T-helper 9 cell (primary cell): ENCODE data around the gene ZSCAN5A.
"Not testable (repeated sequence)": the region's sequence is repeated elsewhere in the genome, so short reads cannot be mapped to it uniquely, and the experiment has no call there.

Experiments
- DNase-seq: peaks from one replicate; pipeline ENCODE4 v3.0.0-alpha.2; 2020

Gene ZSCAN5A

DNA sequence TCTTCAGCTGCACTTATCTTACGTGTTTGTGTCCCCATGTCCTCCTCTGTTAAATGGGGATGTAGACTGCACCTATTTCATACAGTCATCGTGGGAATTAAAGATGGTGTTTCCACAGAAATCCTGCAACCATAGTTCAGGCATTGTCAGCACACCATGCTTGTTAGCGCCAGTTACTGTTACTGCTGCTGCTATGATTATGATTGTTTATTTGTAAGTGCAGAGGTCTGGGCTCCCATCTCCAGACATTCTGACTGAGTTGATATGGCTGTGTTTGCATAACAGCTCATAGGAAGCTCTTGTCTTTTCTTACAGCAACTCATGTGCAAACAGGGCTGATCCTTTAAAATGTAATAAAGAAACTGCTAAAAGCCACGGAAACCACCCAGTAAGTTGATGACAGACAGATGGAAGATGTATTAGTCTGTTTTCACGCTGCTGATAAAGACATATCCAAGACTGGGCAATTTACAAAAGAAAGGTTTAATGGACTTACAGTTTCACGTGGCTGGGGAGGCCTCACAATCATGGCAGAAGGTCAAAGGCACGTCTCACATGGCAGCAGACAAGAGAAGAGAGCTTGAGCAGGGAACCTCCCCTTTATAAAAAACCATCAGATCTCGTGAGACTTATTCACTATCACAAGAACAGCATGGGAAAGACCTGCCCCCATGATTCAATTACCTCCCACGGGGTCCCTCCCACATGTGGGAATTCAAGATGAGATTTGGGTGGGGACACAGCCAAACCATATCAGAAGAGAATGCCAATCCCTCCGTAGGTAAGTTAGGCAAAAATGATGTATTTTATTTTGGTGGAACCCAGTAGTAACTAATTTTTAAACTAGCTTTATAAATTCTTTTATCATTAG is 1.6 kb downstream of the ZSCAN5A start:
- no peak for DNase-seq

DNA sequence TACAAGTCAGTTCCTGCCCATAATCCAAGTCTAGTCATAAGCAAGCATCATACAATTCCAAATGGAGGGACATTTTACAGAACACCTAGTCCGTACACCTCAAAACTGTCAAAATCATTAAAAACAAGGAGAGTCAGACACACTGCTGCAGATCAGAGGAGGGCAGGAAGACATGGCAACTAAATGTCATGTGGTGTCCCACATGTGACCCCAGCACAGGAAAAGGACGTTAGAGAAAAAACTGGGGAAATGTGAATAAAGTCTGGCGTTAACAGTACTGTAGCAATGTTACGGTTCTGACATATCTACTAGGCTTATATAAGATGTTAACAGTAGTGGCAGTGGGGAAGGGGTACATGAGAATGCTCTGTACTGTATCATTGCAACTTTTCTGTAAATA is 2.3 kb downstream of the ZSCAN5A start:
- no peak for DNase-seq

DNA sequence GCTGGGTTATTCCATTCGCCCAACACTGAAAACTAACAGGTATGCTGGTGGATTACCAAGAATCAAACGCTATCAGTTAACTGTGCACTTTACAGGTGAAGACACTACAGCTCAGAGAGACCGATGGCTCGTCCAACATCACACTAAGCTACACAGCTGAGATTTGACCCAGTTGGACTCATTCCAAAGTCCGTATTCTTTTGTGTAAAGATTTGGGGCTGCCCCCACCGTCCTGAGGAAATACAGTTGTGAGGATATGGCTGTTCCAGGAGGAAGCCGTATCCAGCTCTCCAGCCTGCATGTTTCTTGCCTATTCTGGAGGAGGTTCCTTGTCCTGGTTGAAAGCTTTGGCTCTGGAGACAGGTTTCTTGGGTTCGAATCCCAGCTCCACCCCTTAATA is 4.2 kb downstream of the ZSCAN5A start:
- DNase-seq = no peak

DNA sequence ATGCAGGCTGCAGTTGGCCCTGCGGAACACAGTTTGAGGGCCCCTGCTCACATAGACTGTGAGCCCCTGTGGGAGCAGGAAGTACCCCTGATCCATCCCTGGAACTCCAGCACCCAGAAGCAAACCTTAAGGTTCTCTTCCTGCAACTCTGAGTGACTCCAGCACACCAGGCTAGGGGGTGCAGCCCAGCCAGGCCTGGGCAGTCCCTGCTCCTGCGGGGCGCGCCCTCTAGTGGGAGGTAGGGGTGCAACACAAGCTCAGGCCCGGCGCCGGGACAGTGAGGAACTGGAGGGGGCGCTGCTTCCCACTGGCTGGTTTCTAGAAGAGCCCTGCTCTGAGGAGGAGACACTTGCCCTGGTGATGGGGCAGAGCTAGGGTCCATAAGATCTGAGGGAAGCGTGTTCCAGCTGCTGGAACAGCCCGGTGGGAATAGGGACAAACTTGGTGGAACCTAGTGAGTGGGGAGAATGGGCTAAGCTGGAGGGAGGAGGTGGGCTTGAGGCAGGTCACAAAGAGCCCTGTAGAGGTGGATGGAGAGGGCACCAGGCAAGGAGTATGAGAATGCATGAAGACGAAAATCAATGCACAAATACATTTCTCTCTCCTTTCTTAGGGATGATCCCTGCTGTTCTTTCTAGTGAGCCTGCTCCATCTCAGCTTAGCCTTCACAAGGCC is 5.0 kb downstream of the ZSCAN5A start:
- peak; percentile 35 for DNase-seq

DNA sequence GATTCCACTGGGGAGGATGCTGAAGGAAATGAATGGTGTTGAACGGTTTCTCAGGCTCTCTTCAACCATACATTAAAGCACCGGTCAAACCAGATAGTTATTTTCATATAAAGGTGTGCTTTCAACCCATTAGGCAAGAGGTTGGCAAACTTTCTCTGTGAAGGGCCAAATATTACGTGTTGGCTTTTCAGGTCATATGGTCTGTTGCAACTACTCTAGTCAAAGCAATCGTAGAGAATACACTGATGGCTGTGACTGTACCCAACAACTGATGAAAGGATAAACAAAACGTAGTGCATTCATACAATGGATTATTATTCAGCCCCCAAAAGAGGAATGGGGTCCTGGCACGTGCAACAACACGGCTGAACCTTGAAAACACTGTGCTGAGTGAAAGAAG is 5.8 kb downstream of the ZSCAN5A start:
- DNase-seq = no peak

DNA sequence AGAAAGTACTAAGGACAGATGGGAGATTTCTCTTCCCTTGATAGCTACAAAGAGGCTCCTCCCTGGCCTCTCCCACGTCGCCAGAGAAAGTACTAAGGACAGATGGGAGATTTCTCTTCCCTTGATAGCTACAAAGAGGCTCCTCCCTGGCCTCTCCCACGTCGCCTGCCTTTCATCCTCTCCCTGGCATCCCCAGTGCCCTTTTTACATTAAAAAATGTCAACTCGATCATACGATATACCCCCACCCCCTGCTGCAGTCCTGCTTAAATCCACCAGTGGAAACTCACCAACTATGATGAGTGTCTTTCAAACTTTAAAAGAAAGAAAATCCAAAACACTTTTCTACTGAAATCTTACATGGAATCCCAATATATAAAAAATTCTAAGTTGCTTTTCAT is 7.6 kb downstream of the ZSCAN5A start:
- not testable (repeated sequence) for DNase-seq

DNA sequence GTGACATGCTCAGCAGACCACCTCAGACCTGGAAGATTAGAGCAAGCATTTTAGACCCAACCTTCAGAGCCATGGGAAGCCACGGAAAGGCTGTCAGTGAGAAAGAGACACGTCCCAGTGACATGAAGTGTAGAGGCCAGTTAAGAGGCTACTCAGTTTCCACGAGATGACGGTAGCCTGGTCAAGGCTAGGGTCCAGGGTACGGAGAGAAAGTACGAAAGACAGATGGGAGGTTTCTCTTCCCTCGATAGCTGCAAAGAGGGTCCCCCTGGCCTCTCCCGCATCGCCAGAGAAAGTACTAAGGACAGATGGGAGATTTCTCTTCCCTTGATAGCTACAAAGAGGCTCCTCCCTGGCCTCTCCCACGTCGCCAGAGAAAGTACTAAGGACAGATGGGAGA is 8.6 kb downstream of the ZSCAN5A start:
- no peak for DNase-seq

DNA sequence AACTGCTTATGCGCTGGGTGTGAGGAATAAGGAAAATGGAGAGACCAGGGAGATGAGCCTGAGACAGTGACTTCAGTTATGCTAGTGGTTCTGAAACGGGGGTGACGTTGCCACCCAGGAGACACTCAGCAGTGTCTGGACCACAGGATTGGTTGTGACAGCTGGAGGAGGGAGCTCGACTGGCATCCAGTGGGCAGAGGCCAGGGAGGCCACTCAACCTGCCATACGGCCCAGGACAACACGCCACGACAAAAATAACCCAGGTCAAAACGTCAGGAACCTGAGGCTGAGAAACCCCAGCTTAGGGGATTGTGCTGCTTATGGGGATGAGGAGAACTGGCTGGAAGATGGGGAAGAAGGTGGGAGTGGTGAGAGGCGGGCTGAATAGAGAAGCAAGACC is 10.4 kb downstream of the ZSCAN5A start:
- DNase-seq = no peak

DNA sequence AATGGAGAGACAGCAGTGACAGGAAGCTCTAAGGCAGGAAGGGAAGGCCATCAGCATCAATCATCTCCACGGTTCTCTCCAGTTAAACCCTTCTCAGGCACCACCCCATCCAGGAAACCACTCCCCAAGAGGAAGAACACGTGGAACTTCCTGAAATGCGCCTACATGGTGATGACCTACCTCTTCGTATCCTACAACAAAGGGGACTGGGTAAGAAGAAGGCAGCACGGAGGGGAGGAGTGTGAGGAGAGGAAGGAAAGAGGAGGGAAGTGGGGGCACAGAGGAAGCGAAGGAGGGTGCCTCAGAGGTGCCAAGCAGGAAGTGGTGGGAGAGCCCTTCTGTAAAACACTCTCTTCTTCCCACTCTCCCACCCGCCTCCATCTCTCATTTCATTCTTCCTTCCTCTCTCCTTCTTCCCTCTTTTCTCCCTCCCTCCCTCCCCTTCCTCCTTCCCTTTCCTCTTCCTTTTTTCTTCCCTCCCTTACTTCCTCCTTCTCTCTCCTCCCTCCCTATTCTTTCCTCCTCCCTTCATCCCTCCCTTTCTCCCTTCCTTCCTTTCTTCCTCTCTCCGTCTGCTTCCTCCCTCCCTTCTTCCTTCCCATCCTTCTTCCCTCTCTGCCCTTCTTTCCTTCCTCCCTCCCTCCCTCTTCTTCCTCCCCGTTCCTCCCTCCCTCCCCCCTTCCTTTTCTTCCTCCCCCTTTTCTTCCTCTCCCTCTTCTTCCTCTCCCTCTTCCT is 12.6 kb downstream of the ZSCAN5A start:
- no peak for DNase-seq

DNA sequence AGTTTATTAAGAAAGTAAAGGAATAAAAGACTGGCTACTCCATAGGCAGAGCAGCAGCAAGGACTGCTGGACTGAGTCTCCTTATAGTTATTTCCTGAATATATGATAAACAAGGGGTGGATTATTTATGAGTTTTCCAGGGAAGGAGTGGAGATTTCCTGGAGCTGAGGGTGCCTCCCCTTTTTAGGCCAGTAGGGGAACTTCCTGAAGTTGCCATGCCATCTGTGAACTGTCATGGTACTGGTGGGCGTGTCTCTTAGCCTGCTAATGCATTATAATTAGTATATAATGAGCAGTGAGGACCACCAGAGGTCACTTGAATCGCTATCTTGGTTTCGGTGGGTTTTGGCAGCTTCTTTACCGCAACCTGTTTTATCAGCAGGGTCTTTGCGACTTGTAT is 13.5 kb downstream of the ZSCAN5A start:
- no peak for DNase-seq

DNA sequence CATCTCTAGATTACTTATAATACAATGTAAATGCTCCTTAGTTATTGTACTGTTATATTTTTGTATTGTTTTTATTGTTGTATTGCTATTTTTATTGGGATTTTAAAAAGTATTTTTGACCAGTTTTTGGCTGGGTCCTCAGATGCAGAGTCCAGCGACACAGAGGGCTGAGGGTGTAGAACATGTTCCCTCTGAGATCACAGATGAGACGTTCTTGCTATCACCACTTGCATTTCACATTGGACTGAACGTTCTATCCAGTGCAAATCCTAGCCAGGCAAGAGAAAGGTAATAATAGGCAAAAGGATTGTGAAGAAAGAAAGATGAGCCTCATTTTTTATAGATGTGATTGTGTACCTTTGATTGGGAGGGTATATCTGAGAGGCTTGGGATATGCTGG is 15.0 kb downstream of the ZSCAN5A start:
- no peak for DNase-seq

DNA sequence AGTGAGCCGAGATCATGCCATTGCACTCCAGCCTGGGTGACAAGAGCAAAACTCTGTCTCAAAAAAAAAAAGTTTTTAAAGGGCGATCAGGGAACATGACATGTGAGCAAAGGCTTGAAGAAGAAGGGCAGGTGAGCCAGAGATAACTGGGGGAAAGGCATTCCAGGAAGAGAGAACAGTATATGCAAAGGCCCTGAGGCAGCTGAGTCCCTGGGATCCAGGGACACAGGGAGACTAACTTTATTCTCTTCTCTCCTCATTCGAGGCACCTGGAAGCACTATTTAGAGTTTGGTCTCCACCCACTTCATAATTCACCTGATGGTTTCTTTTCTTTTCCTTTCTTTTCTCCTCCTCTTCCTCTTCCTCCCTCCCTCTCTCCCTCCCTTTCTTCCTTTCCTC is 17.6 kb downstream of the ZSCAN5A start:
- DNase-seq = no peak

DNA sequence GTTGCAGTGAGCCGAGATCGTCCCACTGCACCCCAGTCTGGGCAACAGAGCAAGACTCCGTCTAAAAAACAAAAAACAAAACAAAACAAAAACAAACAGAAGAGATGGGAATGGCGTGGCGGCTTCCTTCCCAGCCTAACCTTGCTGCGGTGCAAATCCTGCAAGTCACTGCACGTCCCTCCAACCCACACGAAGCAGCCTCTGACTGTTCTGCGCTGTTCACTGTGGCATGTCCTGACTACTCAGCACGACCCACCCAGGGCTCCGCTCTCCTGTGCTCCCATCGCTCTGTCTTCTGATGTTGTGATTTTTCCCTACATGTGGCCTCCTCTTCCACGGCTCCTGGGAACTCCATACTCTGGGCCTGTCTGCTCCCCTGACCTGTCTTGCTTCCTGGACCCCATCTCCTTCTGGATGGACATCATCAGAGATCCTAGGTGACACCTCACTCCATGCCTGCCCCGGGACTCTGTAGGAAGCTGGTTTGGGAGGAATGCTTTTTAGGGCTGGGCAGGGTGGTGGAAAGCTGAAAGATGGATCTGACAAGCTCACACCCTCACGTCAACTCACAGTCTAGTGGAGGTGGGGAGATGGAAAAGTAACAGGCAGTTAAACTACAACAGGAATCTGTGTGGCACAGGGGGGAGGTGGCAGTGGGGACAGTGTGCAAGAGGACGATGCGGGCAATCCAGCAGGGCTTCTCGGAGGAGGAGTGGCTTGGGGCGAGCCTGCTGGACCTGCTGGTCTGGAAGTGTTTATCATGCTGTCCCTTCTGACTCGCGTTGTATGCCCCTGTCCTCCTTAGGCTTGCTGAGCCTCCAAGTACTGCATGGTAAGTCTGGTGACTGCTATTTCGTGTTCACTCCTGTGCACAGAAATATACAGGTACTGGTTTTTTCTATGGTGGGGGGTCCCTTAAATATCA is 18.8 kb downstream of the ZSCAN5A start:
- DNase-seq = no peak

DNA sequence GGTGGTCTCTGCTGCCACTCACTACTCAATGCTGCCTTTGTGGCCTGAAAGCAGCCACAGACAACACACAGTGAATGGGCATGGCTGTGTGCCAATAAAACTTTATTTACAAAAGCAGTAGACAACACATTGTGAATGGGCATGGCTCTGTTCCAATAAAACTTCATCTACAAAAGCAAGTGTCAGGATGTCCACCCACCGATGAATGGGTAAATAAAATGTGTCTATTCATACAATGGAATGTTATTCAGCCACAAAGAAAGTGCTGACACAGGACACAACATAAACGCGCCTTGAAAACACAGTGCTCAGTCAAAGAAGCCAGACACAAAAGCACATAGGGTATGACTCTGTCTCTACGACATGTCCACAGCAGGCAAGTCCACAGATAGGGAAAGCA is 20.1 kb downstream of the ZSCAN5A start:
- DNase-seq = no peak

DNA sequence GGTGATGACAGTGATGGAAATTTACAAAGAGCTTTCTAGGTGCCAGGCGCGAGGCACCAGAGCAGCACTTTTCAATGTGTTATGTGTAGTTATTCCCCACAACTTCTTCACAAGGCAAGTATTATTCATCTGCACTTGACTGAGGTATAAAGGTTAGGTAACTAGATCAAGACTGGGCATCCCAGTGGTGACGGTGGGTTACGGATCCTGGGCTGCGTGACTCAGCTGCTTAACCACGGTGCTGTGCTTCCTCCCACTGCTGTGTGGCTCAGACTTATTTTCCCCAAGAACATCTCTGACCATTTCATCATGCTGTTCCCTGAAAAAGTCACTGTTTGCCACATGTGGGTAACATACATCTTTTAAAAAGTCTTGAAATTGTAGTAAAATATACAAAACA is 22.8 kb downstream of the ZSCAN5A start:
- no peak for DNase-seq

DNA sequence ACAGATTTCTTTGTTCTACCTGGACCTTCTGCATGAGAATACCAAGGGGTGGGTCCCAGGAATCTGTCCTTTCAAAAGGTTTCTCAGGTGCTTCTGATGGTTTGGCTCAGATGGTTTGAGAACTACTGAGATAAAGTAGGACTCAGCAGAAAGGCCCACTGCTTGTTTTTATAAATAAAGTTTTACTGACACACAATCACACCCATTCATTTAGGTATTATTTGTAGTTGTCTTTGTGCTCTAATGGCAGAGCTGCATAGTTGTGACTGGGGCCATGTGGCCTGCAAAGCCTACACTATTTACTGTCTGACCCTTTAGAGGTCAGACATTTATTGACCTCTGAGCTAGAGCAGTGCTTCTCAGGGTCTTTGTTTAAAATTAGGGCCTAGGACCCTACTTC is 24.5 kb downstream of the ZSCAN5A start:
- DNase-seq = no peak

DNA sequence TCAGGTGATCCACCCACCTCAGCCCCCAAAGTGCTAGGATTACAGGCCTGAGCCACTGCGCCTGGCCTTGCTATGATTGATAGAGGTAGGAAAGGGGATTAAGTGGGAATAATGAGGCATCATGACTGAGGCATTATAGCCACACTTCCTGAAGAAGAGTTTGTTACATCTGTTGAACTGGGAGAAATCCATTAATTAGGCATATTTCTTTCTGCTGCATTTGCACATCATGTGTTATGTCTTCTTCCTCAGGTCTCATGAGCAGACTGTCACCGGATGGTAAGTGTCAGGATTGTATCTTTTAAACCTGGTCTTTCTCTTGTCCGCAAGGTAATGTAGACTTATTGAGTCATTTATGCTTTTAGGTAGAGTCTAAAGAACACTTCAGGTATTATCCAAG is 29.9 kb downstream of the ZSCAN5A start:
- no peak for DNase-seq

DNA sequence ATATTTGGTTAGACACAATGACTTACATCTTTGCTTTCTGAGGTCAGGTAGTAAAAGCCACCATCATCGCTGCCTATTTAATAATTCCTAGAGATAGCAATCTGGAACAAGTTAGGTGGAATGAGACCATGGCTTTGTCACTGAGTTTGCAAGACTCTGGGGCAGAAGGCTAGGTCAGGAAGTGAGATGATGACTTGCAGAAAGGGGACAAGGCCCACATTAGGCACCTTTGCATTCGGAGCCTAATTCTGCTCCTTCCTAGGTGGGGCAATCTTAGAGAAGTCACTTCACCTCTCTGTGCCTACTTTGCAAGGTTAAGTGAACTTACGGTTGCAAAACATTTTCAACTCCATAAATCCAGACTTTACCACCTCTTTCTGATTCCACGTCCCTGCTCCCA is 31.8 kb downstream of the ZSCAN5A start:
- DNase-seq = no peak

DNA sequence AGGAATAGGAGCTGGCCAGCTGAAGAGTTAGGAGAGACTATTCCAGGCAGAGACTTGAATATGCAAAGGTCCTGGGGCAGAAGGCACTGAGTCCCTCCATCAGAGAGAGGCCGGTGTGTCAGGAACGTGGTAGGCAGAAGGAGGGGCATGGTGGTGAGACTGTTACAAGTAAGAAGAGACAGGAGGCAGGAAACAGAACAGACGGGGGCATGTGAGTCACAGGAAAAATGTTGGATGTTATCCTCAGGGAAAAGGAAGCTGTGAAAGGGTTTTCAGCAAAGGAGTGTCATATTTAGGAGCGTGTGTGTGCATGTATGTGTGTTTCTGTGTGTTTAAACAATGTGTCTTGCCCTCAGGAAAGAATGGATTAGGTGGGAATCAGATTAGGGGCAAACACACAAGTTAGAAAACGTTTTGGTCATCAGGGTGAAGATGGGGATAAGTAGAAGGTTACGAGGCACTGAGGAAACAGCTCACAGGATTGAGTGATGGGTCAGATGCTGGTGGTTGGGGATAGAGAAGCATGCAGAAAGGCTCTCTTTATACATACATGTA is 41.0 kb downstream of the ZSCAN5A start:
- no peak for DNase-seq

DNA sequence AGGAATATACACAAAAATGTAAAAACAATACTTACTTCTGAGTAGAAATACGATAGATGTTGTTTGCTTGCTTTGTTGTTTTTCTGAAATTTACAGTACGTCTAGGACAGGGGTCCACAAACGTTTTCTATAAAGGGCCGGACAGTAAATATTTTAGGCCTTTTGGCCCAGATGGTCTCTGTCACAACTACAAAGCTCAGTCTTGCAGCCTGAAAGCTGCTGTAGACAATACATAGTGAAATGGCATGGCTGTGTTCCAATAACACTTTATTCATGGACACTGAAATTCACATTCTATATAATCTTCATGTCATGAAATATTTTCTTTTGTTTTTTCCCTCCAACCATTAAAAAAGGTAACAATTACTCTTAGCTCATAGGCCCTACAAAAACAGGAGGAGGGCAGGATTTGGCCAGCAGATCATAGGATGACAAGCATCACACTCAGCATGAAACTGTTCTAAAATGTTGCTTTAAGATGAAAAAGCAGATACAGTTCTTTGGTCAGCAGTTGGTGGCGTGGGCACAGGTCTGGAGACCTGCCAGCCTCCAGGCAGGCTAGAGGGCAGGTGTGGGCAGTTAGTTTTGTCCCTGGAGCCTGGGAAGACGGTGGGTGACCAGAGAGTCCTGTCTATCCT is 42.4 kb downstream of the ZSCAN5A start, which contains the start of gene EDDM13:
TSS of gene EDDM13 (plus strand) at position 588 of the 638 bp plus-strand sequence. CDS start 87 bp downstream, outside the sequence.
- no peak for DNase-seq

DNA sequence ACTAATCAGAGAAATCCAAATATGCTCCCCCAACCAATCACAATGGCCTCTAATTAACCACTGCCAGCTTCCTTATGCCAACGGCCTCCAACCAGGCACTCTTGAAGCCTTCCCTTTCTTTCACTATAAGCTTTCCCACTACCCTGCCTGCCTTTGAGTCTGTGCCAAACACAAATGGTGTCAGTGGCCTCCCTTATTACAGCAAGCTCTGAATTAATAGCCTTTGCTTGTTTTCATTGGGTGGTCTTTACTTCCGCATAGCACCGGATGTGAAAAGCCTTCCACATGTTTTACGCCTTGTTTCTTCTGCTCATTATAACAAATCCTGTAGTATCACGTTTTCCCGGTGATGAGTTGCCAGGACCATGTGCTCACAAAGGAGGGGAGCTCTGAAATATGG is 43.5 kb downstream of the ZSCAN5A start:
- DNase-seq = no peak

DNA sequence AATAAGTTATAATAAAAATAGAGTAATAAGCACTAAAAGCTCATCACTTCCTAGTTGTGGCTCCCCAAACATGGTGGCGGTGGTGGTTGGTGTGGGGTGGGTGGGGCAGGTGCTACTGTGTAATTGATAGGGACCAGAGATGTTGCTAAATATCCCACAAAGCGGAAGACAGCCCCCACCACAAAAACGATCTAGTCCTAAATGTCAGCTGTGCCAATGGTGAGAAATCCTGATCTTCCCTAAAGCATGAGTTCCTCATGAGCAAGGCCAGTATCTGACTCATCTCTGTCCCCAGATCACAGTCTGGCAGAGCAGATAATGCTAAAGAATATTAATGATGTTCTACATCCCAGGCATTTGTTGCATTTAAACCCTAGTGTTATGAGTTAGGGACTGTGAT is 44.0 kb downstream of the ZSCAN5A start:
- DNase-seq = no peak
